NCI-H526 treated with DMSO at 0.1 percent for 48 hours (cell line): ENCODE measurements around the gene NAA15.
A peak's percentile ranks its signal among the peaks of the same experiment; 100 is the strongest.
"Not testable (repeated sequence)": the region's sequence is repeated elsewhere in the genome, so short reads cannot be mapped to it uniquely, and the experiment has no call there.

Source experiments
- DNase-seq: peaks from one replicate; lab custom pipeline; 2025; lab: John Stamatoyannopoulos, UW

NAA15 gene

DNA sequence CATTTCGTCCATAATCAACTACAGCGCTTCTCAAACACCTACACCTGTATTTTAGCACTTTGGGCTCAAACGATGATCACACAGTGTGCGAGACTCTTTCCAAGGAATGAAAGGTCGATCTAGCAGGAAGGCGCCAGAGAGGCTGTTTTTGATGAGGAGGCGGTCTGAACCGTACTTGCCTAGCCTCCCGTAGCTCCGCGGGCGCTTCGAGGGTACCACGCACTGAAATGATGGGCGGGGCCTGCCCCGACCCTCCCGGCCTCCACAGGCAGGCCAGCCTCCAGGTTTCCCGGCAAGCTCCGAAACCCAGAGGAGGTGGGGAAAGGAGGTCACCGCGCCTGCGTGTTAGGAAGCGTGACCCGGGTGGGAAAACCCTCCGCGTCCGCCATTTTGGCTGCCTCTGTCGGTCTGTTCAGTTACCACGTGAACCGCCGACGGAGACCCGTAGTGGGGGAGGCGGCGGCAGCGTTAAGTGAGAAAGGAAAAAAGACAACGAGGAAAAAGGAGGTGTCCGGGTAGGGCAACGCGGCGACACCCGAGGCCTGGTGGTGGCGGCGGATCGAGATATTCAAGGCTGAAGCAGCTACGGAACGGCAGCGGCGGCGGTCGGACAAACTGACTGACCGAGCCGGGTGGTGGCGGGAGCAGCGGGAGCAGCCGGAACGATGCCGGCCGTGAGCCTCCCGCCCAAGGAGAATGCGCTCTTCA lies at the start of gene NAA15:
TSS of gene NAA15 (plus strand) at position 393 of the 708 bp plus-strand sequence. CDS start at position 666, 273 bp downstream.
- peak; percentile 97 for DNase-seq

DNA sequence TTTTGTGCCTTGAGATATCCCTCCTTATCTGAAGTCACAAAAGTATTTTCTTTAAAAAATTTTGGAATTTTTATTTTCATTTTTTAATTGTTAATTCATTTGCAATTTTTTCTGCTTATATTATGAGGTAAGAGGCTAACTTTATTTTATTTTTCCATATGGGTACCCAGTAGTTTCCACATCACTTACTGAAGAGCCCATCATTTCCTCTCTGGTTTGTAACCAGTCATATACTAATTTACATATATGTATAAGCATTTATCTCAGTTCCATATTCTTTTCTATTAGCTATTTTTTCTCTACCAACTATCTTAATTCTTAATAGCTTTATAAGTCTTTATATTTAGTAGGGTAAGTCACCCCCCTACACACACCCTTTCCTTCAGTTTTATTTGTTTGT lies 48.3 kb upstream of the NAA15 start:
- no peak for DNase-seq

DNA sequence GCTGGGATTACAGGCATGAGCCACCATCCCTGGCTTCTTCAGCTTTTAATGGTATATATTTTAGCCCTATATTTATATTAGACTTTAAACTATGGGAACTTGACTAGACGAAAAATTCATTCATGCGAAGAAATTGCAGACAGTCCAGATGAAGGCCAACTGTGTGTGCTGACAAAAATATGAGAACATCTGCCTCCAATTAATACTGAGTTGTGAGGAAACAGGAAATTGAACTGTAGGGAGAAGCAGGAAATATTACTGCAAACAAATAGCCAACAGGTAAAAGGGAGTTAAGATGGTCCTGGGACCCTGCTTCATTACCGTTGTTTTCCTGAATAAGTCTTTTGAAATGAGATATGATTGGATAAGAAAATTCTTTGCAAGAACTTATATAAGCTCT lies 47.6 kb upstream of the NAA15 start:
- no peak for DNase-seq

DNA sequence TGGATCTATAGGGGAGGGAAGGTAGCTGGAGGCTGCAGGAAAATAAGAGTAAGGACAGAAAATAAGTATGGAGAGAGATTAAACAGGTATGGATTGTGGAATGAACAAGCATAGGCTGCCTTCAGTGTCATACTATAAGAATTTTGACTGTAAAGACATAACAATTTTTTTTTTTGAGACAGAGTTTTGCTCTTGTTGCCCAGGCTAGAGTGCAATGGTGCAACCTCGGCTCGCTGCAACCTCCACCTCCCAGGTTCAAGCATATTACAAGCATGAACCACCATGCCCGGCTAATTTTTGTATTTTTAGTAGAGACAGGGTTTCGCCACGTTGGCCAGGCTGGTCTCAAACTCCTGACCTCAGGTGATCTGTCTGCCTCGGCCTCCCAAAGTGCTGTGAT lies 45.7 kb upstream of the NAA15 start:
- DNase-seq, result not testable (repeated sequence)

DNA sequence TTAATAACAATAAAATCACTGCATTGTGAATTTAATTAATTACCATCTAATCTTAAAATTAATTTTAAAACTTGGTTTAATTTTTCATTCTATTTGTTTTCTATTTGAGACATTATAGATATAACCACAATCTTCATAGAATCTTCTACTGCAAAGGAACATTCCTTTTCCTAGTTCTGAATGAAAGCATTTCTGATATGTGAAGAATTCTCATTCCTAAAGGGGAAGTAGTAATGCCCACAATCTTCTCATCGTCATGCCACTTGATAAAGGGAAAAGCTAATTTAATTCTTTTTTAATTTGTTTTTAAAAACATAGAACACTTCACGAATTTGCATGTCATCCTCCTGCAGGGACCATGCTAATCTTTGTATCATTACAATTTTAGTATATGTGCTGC lies 45.0 kb upstream of the NAA15 start:
- no peak for DNase-seq

DNA sequence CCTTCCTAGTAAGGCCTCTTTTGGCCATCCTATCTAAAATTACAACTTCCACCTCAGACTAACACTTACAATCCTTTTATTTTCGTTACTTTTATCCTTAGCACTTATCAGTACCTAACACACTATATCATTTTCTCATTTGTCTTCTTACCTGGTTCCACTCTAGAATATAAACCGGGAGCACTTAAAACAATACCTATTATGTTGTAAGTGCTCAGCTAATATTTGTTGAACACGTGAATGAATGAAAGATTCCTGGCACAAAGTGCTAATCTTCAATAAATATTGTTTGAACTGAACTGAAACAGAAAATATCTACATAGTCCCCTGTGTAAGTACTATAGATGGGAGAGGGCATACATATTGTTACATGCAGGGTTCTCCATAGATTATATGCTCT lies 35.7 kb upstream of the NAA15 start:
- DNase-seq, result no peak

DNA sequence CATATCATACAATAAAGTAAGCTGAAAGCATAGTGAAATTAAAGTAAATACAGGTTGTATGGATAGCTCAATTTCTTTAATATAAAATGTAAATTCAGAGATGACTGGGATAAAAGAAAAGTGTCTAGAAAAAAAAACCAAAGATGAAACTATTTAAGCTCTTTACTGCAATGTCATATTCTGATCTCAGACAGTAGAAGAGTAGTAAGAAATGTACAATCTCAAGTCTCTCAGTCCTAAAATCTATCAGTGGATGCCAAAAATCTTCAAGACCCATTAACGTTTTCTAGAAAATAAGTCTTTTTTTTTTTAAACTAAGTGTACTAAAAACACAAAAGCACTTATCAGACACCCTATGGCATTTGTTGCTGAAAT lies 35.1 kb upstream of the NAA15 start:
- no peak for DNase-seq

DNA sequence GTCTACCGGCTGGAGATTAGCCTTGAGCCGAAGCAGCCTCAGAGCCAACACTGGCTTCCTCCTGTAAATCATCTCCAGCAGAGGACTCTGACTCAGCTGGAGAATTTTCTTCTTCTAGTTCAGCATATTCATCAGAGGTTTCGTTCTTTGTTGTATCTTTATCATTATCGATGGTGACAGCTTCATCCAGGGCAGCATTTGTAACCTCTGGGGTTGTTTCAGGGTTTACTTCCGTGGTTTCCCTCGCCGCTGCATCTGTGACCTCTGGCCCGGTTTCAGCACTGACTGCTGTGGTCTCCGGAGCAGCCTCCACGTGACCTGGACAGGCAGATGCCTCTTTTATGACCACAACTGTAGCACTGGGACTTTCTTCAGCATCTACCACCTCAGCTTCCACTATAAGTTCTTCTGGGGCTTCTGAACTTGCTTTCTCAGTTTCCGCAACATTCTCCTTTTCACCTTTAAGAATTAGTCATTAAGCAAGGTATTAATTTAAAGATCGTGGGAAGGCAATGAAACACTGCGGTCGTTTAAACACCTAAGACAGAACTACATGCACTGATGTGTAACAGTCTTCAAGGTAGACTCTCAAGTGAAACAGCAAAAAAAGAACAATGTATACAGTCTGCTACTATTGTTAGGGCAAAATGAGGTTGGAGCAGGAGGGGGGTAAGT lies 34.6 kb upstream of the NAA15 start:
- DNase-seq, result peak; percentile 37

DNA sequence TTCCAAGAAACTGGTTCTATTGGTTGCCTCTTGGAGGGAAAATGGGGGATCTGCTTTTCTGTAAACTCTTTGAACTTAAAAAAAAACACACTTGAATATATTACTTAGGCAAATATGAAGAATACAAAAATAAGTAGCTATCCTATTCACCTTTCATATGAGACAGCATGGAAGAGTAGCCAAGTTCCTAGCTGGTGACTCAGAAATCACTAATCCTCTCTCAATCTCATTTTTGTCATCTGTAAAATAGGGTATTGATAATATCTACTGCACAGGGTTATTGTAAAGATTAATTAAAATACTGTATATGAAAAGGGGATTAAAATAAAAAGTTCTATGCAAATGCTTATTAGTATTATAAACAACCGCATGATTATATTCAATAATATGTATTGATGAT lies 34.0 kb upstream of the NAA15 start:
- no peak for DNase-seq

DNA sequence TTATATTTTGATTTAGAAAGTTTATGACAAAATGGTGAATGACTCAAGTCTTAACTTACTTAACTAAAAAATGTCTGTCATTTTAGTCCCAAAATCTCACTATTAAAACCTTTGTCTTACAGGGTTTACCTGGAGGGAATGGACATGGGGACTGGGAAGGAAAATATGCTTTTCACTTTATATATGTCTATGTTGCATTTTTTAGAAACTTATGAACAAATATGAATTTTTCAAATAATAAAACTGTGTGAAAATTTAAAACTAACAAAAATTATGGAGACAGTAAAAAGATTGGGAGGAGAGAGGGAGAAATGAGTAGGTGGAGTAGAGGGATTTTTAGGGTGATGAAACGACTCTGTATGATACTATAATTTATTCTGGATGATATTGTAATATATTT lies 27.5 kb upstream of the NAA15 start:
- no peak for DNase-seq

DNA sequence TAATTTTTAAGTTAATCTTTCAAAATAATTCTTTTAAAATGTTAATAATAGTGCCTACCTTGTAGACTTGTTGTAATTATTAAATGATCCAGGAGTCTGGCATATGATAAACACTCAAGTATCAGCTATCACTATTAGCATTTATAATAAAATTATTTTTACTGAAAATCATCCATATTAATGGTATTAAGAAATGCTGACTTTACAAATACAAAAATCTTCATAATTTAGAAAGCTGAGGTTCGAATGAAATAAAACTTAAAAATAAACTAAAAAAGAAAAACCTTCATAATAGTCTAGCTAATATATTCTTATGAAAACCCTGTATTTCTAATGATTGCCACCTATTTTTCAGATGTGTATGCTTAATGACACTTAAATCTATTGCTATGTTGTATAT lies 26.5 kb upstream of the NAA15 start:
- DNase-seq, result no peak

DNA sequence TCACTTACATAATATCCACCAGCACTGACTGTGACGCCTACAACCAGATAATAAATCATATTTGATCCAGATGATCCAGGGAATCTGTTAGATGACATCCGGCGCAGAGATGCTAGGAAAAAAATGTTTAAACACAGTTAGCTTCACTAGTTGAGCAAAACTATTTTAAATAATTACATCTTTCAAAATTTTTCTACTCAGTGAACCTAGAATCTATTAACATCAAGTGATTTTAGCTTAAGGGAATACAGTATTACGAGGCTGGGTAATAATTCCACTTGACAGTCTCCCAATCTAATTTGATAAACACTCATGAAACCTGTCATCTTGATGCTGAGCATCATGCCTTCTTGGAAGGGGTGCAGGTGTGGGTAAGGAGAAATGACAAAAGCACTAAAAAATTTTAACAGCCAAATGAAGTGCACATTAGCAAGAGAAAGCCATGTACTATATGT lies 26.0 kb upstream of the NAA15 start:
- DNase-seq, result no peak

DNA sequence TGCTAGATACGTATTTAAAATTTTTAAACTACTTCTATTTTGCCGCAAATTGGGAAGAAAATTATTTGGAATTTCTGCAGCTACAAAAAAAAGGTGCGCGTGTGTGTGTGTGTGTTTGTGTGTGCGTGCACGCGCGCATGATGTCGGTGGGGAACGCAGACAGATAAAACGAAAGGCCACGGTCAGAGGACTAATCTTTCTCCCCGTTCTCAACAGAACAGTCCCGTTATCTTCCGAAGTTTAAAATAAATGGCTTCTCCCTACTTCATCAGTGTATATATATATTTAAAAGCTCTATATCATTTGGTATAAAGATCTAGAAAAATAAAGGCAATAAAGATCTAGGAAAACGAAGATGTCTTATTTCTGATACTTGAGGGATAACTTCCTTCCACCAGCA lies 22.8 kb upstream of the NAA15 start:
- no peak for DNase-seq

DNA sequence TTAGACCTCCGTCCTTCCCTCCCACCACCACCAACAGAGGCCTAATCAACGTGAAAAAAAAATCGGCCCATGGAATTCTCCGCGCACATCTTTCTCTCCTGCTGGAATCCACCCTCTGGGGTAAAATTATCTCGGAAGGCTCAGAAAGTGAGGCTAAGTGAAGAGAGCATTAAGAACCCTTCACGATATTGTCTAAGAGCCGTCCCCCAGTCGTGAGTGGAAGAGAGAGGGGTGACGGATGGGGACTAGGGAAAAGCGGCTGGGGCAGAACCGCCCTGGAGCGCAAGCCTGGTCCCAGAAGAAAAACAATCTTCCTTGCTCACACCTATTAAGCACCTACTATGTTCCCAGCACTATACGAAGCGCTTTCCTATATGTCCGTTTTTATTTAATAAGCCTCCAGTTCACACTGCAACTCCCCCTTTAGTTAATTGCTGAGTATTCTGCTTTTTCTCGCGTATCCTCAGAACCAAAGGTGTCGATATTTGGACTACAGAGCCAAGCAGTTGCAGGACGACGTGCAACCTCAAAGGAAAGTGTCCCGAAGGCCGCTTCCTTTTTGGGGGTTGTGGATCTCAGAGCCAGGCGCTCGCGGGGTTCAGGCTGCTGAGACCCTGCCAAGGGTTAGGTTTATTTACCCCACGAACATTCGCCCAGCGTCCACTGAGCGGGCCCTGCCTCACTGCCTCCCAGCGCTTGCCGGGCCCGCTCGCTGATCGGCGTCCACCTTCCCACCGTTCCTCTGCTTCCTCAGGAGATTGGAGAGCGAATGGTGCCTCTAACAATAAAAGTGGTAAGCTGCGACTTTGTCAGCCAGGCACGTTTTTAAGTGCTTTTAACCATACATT lies 22.2 kb upstream of the NAA15 start:
- DNase-seq, result no peak

DNA sequence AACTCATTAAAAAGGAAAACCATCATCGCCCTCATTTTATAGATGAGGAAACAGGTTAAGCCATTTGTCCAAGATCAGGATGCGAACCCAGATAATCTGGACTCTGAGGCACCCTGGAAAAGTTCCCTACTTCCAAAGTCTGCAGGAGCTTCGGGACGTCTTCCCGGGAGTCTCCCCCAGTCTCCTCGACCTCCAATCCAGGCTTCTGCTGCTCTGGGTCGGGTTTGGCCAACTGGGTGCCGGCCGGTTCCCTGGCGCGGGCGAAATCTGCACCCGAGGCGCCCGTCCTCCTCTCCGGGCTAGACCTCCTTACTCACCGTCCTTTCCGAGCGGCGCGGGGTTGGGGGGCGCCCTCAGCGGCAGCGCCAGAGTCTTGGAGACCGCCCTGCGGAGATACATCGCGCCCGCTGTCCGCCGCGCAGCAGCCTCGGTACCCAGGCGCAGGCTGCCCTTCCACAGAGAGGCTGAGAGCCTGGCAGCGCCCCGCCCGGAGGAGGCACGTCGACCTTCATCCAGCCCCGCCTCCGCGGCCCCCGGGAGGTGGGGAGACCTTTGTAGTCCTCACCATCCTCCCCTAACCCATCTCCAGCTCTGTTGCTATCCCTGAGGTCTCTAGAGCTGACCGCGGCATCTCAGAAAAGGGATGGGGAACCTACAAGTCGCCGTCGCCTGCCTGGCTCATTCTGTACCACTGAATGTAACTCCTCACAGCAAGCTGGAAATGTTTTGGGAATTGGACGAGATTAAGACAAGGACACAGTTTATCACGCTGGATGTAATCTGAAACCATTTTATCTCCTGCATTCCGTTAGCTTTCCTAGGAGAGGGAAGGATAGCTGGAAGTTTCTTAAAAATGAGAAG lies 21.3 kb upstream of the NAA15 start, which contains the start of gene MGARP:
TSS of gene MGARP (minus strand) at position 466 of the 861 bp plus-strand sequence. CDS start at position 399, 67 bp downstream.
- peak; percentile 14 for DNase-seq

DNA sequence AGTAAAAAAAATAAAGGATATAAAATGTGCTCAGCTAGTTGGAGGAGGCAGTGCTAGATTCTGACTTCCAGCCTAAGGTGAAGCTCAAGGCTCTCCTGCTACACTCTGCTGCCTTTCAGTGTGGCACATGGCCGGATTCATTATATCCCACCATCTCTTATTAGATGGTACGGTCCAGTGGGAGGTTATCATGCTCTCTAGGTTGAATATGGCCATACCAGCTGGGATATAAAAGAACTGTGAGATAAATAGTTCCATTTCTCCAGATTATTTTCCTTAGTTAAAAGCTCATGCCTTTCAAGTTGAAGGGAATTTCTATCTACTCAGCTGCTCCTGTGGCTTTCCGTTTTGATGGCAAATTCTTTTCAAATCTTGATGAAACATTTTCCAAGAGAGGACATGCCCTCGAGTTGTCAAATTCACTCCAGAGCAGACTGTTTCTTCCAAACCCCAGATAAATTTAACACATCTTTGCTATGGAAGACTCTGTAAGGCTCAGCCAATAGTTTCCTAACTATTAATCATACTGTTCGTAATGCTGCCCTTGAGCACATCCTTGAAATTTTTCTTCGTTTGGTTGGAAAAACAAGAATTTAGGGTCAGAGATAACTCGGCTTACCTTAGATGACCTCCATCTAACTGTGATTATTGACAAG lies 19.1 kb upstream of the NAA15 start:
- no peak for DNase-seq

DNA sequence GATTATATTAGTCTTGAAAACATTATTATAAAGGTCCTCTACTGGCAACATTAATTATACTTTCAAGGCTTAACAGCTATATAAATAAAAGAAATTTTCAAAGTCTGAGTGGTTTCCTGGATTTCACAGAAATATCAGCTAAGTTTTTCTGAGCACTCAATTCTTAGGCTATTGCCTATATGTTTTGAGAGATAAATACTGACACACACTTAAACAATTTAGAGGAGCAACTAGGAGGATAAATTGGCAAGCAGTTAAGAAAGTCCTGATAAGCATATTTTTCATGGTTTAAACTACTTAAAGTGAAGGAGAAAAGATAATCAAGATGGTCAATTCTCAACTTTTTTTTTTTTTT lies 18.6 kb upstream of the NAA15 start:
- no peak for DNase-seq

DNA sequence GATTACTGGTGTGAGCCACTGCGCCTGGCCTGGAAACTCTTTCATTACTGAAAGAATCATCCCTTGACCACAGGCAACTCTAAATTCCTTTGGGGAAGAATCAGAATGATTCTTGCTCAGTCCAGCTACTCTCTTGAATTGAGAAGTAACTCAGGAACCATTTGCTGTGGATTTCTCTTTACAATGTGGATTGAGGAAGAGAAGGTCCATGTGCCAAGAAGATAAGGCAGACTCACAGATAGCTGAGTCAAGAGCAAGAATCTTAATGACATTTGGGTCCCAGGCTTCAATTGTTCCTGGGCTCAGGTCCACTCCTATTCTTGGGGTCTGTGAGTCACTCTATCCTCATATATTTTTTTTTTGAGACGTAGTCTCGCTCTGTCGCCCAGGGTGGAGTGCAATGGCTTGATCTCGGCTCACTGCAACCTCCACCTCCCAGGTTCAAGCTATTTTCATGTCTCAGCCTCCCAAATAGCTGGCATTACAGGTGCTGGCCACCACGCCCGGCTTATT lies 15.1 kb upstream of the NAA15 start:
- no peak for DNase-seq

DNA sequence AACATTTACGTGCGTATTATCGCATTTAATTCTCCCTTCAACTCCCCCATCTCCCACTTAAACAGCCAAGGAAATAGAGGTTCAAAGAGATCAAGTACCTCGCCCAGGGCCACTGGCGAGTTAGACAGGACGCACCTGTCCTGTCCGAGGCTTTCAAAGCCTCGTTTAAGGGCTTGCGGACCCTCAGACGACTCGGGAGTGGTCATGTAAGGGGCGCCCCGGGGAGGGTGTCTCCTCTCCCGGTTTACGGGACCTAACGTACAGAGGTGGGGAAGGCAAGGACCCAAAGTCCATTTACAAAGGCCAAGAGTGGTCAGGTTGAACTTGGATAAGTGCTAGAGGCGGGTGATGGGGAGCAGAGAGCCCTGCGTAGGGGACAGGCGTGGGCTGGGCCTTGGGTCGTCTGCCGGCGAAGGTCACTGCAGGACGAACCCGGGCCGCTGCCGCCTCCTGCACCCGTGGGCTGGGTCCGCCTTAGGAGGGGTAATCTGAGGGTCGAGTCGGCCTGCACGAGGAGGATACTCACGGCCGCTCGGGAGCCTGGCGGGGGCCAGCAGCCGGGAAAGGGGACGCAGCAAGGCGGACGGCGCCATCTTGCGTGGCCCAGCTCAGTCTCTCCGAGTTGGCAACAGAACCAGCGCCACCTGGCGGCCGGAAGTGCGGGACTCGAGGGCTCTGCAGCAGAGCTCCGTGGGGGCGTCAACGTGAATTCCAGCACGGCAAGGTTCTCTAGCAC lies 5.9 kb upstream of the NAA15 start:
- DNase-seq, result peak; percentile 94

DNA sequence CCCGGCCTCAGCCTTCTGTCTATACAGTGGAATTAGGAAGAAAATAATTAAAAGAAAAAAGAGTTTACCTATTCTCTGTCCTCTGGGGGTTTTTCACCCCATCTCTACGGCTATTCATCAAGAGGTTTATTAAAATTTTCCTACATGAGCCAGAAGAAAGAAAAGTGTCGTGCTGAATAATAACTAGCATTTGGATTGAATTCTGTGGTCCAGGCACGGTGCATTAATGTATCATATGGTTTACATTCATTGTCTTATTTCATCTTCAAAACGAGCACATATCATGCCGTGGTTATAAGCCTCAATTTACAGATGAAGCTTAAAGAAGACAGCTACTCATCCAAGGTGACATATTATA lies 5.4 kb upstream of the NAA15 start:
- DNase-seq, result peak; percentile 81
